HG03354 (cell line): ENCODE measurements around the gene PBX1.

Experiments
- ATAC-seq: cut with Tn5 transposase; IDR thresholded peaks from one replicate; pipeline ENCODE4 v1.9.1; 2021; ENCODE audit warnings: mild to moderate bottlenecking; ENCODE audit not compliant: unreplicated experiment, poor library complexity, severe bottlenecking

Gene PBX1

GRCh38 chr1:164562947-164563520, 4.0 kb downstream of the PBX1 start:
- no peak for ATAC-seq

GRCh38 chr1:164563721-164564360, 4.9 kb downstream of the PBX1 start:
- ATAC-seq, result no peak

DNA sequence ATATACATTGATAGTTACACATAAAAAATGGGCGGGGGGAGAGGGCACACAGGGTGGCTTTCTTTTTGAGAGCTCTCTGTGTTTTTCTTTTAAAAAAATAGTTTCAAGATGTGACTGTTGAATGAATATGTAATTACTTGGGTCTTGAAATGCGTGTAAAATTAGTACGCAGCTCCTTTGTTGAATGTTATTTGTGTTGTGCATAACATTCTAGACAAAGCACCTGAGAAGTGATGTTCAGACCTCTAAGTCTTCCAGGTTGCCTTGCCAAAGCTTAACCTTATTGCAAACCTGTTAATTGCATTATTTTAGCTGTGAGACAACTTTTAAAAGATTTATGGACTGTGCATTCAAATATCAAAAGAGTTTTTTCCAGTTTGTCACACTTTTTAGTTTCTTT, 5.4 kb downstream of the PBX1 start:
- ATAC-seq, result no peak

GRCh38 chr1:164565357-164565756, 6.4 kb downstream of the PBX1 start:
- no peak for ATAC-seq

GRCh38 chr1:164567774-164568173, 8.8 kb downstream of the PBX1 start:
- ATAC-seq, result no peak

- ATAC-seq, result no peak
Measured at GRCh38 chr1:164569241-164569640, 10.3 kb downstream of the PBX1 start.

- no peak for ATAC-seq
Measured at GRCh38 chr1:164569866-164570265, 10.9 kb downstream of the PBX1 start.

DNA sequence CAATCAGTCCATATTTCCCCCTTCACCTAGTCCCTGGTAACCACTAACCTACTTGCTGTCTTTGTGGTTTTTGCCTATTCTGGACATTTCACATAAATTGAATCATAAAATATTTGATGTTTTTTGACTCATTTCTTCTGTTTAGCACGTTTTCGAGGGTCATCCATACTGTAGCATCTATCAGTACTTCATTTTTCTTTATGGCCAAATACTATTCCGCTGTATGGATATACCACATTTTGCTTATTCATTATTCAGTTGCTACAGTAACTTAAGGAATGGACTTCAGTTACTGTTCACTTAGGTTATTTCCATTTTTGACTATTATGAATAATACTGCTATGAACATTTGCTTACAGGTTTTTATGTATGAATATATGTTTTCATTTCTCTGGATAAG, 12.3 kb downstream of the PBX1 start:
- no peak for ATAC-seq

DNA sequence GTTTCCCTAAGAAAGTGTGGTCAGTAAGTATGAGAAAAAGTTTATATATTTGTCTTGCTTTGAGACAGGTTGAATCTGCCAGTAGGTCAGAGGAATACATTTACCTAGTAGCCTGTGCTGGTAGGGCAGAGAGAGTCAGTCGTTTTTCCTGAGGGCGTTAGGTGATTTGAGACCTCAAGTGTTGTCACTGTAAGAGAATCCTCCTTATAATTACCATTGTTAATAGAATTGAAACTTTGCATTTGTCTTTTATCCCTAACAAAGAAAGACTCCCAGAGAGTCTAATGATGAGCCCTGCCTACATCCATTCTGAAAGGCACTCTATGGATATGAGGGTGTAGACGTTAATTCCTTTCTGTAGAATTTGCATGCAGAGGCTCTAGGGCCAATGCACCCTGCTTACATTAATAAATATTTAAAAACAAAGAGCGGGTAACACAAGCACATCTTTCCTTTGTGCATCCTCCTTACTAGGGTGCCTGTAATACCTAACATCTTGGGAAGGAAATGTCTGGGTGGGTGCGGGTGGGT, 16.4 kb downstream of the PBX1 start:
- ATAC-seq, result no peak

DNA sequence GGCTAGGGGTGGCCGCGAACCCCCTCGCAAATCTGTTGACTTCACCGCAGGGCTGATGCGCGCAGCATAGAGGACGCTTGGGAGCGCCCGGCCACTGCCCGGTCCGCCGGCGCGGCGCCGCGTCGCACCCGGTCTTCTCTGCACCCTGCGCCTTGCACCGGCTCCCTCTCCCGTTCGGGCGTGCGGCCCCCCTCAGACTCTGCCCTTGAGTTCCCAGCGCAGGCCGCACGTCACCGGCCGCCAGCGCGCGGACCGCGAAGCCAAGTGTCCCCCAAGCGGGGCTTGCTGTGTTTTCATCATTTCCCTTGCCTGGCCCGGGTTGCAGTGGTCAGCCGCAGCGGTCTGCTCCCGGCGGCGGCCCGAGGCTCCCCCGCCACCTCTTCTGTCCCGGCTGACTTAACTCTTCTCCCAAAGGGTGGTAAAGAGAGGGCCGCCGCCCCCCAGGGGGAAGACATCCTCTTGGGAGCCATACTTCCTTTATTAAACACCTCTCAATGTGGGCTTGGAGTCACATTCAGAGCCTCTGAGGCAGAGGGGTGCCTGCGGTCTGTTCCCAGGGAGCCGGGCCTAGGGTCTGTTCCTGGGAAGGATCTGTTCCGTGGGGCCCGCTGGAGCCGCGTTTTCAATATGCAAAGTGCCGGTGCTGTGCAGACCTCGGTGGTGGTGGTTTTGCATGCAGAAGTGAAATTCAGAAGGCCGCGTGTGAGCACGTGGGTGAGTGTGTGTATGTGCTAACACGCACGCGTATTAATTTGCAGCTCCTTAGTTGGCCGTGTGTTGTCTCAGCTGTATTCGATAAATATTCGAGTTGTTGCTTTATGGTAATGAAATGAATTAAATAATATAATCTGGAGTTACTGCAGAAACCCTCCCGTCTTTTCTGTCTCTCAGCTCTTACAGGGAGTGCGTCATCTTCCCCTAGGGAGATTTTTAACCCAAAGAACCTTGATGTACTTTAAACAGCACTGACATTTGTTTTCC, 17.6 kb downstream of the PBX1 start:
- ATAC-seq, result no peak

DNA sequence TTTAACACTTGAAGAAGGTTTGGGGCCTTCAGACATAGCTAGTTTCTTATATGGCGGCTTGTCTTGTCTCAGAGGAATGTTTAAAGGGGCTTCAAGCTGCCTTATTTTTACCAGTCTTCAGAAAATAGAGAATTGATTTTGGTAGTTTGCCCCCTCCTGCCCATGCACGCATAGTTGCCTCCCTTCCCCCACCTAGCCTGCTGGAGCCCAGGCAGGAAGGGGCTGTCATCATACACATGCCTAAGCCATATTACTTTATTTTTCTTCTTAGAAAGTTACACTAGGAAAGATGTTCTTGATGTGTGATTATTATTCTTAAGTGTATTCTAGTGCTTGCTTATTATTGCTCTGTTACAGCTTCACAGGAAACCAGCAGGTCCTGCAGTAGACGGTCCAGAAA, 18.3 kb downstream of the PBX1 start:
- no peak for ATAC-seq

GRCh38 chr1:164578479-164579200, 19.7 kb downstream of the PBX1 start:
- ATAC-seq, result no peak

- no peak for ATAC-seq
Measured at GRCh38 chr1:164579381-164579780, 20.4 kb downstream of the PBX1 start.

DNA sequence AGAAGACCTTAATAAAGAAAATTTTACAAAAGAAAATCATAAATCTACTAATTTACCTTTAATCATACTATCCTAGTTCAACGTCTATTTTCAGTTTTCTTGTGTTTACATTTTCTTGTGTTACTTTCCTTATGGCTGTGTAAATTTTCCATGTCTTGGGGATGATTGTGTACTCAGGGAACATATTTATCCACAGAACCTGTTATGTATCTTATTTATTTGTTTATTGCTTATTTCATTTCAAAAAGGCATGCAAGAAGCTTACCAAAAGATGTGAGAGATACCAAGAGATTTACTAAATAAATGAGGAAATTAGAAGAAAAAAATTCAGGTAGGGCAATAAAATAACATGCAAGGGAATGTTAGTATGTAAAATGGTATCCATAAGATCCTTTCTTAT, 22.8 kb downstream of the PBX1 start:
- ATAC-seq, result no peak

DNA sequence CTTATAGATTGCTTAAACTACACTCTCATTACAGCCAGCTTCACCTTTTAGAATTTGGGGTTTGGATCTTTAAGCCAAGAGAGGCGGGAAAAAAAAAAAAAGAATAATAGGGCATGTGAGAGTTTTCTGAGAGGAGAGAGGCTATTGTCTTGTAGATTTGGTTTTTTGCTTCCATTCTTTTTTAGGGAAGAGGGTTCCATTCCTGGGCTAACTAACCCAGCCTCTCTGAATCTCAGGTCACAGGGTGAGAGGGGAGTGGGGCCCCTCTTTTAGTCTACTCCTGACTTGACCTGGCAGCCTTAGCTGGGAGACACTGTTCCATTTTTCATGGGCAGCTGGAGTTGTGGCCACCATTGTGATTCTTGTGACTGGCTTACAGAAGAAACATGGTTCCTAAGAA, 24.2 kb downstream of the PBX1 start:
- no peak for ATAC-seq

DNA sequence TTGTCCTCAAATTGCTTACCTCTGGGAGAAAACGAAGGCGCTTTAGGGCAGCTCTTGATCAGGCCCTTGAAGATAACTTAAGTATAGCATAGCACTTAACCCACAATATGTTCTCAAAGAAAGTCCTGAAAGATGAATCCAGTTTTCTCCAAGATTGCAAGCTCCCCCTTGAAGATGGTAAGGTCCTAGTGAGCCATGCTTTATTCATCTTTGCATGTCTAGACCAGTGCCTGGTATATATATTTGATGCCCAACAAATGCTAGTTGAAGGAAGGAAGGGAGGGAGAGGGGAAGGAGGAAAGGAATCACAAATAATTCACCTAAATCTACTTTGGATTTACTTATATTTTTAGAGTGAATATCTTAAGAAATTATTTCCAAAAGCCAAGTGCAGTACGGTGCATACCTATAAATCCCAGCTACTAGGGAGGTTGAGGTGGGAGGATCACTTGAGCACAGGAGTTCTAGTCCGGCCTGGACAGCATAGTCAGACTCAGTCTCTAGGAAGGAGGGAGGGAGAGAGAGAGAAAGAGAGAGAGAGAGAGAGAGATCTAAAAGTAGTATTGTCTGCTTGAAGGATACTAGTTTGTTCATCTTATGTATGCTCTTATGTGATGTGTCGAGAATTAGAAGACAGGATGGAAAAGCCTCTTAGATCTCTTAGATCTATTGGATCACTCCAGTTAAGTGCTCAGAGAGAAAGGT, 25.0 kb downstream of the PBX1 start:
- ATAC-seq, result no peak

DNA sequence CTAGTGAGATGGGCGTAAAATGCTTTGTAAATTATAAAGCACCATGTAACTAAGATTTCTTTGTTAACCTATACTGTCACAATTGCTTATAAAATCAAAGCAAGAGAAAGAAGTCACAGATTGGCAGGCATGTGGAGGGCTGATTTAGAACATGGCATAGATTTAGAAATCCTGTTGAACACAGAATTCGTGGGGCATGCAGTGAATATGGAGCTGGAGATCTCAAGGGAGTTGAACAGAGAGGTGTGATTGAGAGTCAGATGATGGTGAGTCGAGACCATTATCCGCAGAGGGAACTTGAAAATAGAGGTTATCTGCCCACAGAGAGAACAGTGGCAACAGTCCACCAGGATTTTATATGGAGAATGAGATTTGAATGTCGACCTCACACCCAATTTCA, 27.6 kb downstream of the PBX1 start:
- no peak for ATAC-seq

GRCh38 chr1:164587617-164588501, 28.9 kb downstream of the PBX1 start:
- no peak for ATAC-seq
